Neural crest cell (in vitro differentiated cells): ENCODE results near the gene DUSP3. TPM values are rescaled to one million over a fixed set of nuclear protein-coding genes. Genes with fewer than 3 reads are reported as not detected.
"Not testable (repeated sequence)": the region's sequence is repeated elsewhere in the genome, so short reads cannot be mapped to it uniquely, and the experiment has no call there.

Source experiments
- DNase-seq: peaks from one replicate; pipeline ENCODE4 v3.0.0; 2021; ENCODE audit warnings: low read depth, mixed read lengths, low spot score
- H3K27ac Mint-ChIP-seq: one replicate; pipeline ENCODE4 v1.8.0; 2021; ENCODE audit warnings: mild to moderate bottlenecking, mixed read lengths; ENCODE audit not compliant: unreplicated experiment
- H3K27me3 Mint-ChIP-seq: 2 replicates; pipeline ENCODE4 v1.8.0; 2021; ENCODE audit warnings: low read depth, mild to moderate bottlenecking, mixed read lengths
- H3K36me3 Mint-ChIP-seq: 2 replicates; pipeline ENCODE4 v1.8.0; 2021; ENCODE audit warnings: low read depth, mild to moderate bottlenecking, mixed read lengths
- H3K4me1 Mint-ChIP-seq: 2 replicates; pipeline ENCODE4 v1.8.0; 2021; ENCODE audit warnings: mixed read lengths
- H3K4me3 Mint-ChIP-seq: one replicate; pipeline ENCODE4 v1.8.0; 2021; ENCODE audit warnings: mild to moderate bottlenecking, mixed read lengths
- H3K9me3 Mint-ChIP-seq: 2 replicates; pipeline ENCODE4 v1.8.0; 2021; ENCODE audit warnings: mixed read lengths
- CTCF ChIP-seq: fragments of 200-600 bp; sonication (generic); conservative IDR thresholded peaks from 2 replicates; pipeline ENCODE4 v1.5.0; 2021; ENCODE audit warnings: antibody characterized with exemption, mild to moderate bottlenecking
- total RNA-seq: library from RNA; stranded (reverse); gene quantifications from 2 replicates; pipeline ENCODE4 v1.2.1, GENCODE V29; 2021

Gene DUSP3
- total RNA-seq, 1 donor from 2014 or later = 33.3 TPM

- Mint-ChIP-seq H3K27ac (peak overlapping the region; percentile 7), H3K27me3 (peaks cover 12% of the 10 kb centered on the region), H3K9me3 (peaks cover 3% of the 10 kb centered on the region), H3K36me3 (peaks cover 7% of the 10 kb centered on the region), H3K4me1 (peaks cover 5% of the 10 kb centered on the region), H3K4me3 (no peak overlapping the region)
- no peak for TF ChIP-seq CTCF
- DNase-seq = no peak
Observed at GRCh38 chr17:43800736-43801135, 22.0 kb upstream of the DUSP3 start.

GRCh38 chr17:43799047-43799446 lies 20.3 kb upstream of the DUSP3 start:
- Mint-ChIP-seq H3K27me3 (peaks cover 24% of the 10 kb centered on the region), H3K36me3 (peaks cover 3% of the 10 kb centered on the region), H3K27ac (no peak overlapping the region), H3K9me3 (peaks cover 3% of the 10 kb centered on the region), H3K4me1 (peaks cover 5% of the 10 kb centered on the region), H3K4me3 (no peak overlapping the region)
- no peak for TF ChIP-seq CTCF
- DNase-seq = no peak

- not testable (repeated sequence) for DNase-seq, H3K4me3 Mint-ChIP-seq, H3K36me3 Mint-ChIP-seq, H3K4me1 Mint-ChIP-seq, H3K9me3 Mint-ChIP-seq, H3K27ac Mint-ChIP-seq
- H3K27me3 Mint-ChIP-seq = peaks cover 32% of the 10 kb centered on the region
Observed at GRCh38 chr17:43798024-43798423, 19.2 kb upstream of the DUSP3 start.

- DNase-seq, H3K27ac Mint-ChIP-seq, H3K9me3 Mint-ChIP-seq, H3K4me3 Mint-ChIP-seq, H3K4me1 Mint-ChIP-seq, H3K36me3 Mint-ChIP-seq: not testable (repeated sequence)
- peaks cover 32% of the 10 kb centered on the region for H3K27me3 Mint-ChIP-seq
Observed at GRCh38 chr17:43792668-43793067, 13.9 kb upstream of the DUSP3 start.

- Mint-ChIP-seq H3K9me3 (peaks cover 7% of the 10 kb centered on the region), H3K27ac (no peak overlapping the region), H3K4me3 (no peak overlapping the region), H3K27me3 (peaks cover 25% of the 10 kb centered on the region), H3K4me1 (peaks cover 8% of the 10 kb centered on the region), H3K36me3 (no peaks in the 10 kb centered on the region)
- no peak for DNase-seq
- no peak for TF ChIP-seq CTCF
Observed at GRCh38 chr17:43791589-43791988, 12.8 kb upstream of the DUSP3 start.

- Mint-ChIP-seq H3K36me3 (no peaks in the 10 kb centered on the region), H3K4me3 (no peak overlapping the region), H3K27ac (no peak overlapping the region), H3K4me1 (peaks cover 8% of the 10 kb centered on the region), H3K27me3 (peaks cover 19% of the 10 kb centered on the region), H3K9me3 (peaks cover 7% of the 10 kb centered on the region)
- no peak for DNase-seq
- no peak for TF ChIP-seq CTCF
Observed at GRCh38 chr17:43790311-43790940, 11.6 kb upstream of the DUSP3 start.

GRCh38 chr17:43789482-43789881 lies 10.7 kb upstream of the DUSP3 start:
- Mint-ChIP-seq H3K27me3 (peaks cover 11% of the 10 kb centered on the region), H3K27ac (no peak overlapping the region), H3K4me1 (peaks cover 12% of the 10 kb centered on the region), H3K9me3 (peaks cover 7% of the 10 kb centered on the region), H3K36me3 (no peaks in the 10 kb centered on the region), H3K4me3 (no peak overlapping the region)
- TF ChIP-seq CTCF = no peak
- no peak for DNase-seq
